GM18517 (cell line): ENCODE results near the gene BORCS5.
"Not testable (repeated sequence)": the region's sequence is repeated elsewhere in the genome, so short reads cannot be mapped to it uniquely, and the experiment has no call there.

Experiments
- ATAC-seq: cut with Tn5 transposase; IDR thresholded peaks from one replicate; pipeline ENCODE4 v1.9.1; 2021; ENCODE audit warnings: mild to moderate bottlenecking, moderate library complexity; ENCODE audit not compliant: unreplicated experiment

The BORCS5 gene

GRCh38 chr12:12356896-12357718, at the start of gene BORCS5:
Gene BORCS5, plus strand, starts transcription at chr12:12357078. Its CDS starts 374 bp downstream, at chr12:12357452.
- peak; percentile 88 for ATAC-seq

GRCh38 chr12:12310695-12311094, 46.2 kb upstream of the BORCS5 start:
- not testable (repeated sequence) for ATAC-seq

GRCh38 chr12:12315838-12316237, 41.0 kb upstream of the BORCS5 start:
- ATAC-seq: no peak

- ATAC-seq: no peak
Observed at GRCh38 chr12:12319451-12320183, 37.3 kb upstream of the BORCS5 start.

DNA sequence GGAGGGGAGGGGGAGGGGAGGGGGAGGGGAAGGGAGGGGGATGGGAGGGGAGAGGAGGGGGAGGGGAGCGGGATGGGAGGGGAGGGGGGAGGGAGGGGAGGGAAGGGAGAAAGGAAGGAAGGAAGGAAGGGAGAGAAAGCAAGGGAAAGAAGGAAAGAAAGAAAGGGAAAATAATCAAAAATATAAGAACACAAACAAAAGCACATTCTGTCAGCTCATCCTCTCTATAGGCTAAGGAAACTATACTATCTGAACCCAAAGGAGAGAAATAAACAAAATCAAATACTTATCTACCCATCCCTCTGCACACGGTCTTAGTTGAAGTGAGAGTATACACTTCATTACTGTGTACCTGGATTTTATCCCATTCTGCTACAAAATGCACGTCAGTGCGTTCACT, 33.8 kb upstream of the BORCS5 start:
- ATAC-seq: no peak

DNA sequence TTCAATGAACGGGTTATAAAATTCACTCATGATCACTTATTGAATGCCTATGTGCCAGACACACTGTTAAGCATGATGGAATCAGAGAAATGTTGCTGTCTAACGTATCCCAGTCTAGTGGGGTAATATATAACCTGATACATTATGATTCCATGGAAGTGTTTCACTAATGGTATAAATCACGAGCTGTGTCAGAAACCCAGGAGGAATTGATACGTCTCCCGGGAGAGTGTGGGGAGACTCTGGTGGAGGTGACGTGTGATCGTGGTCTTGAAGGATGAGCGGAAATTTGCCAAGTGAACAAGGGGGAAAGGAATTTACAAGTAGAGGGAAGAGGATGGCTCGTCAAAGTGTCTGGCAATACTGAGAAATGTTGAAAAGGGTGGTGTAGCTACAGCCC, 33.3 kb upstream of the BORCS5 start:
- ATAC-seq: no peak

- no peak for ATAC-seq
Observed at GRCh38 chr12:12326262-12326661, 30.6 kb upstream of the BORCS5 start.

DNA sequence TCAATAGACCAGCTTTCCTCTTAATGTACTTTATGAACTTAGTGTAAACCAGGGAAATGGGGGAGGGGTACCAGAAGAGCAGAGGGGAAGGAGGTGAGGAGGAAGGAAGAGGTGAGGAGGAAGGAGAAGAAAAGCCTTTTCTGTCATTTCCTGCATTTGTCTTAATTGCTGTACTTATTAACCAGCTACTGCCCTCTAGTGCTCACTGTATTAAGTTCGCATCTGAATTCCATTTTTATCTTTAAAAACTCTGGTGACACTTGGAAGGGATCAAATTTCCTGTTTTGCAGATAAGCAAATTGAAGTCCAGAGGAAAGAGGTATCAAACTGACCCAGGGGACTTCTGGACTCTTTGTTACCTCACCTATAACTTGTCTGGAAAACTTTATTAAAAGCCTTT, 29.1 kb upstream of the BORCS5 start:
- ATAC-seq: no peak

GRCh38 chr12:12331244-12331771, 25.6 kb upstream of the BORCS5 start:
- ATAC-seq: no peak

- no peak for ATAC-seq
Observed at GRCh38 chr12:12331896-12332295, 25.0 kb upstream of the BORCS5 start.

DNA sequence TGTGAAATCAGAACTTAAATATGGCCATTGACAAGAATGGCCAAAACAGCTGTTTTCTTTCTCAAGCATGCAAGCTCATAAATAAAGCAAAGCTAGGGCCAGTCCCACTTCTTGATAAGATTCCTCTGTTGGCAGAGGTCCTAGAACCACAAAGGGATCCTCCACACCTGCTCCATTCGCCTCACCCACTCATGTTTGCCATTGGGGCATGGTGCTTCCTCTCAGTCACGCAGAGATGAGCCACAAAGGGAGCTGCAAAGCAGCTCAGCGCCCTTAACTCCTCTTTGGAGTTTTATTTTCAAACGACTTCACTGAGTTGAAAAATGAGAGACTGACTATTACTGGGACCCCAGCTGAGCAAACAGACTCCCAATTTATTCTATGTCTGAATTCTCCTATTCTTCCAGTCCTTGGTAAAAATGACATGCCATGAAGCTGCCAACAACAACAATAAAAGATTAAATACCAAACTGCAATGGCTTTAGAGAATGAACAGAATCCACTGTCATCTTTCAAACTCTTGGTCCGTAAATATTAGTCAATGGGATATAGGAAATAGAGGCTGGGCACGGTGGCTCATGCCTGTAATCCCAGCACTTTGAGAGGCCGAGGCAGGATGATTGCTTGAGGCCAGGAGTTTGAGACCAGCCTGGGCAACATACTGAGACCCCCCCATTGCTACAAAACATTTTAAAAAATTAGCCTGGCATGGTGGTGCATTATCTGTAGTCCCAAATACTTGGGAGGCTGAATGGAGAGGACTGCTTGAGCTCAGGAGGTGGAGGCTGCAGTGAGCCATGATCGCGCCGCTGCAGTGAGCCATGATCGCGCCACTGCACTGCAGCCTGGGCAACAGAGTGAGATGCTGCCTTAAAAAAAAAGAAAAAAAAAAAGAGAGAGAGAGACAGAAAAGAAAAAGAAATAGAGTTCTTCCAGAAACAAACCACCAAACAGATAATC, 23.2 kb upstream of the BORCS5 start:
- ATAC-seq: no peak

DNA sequence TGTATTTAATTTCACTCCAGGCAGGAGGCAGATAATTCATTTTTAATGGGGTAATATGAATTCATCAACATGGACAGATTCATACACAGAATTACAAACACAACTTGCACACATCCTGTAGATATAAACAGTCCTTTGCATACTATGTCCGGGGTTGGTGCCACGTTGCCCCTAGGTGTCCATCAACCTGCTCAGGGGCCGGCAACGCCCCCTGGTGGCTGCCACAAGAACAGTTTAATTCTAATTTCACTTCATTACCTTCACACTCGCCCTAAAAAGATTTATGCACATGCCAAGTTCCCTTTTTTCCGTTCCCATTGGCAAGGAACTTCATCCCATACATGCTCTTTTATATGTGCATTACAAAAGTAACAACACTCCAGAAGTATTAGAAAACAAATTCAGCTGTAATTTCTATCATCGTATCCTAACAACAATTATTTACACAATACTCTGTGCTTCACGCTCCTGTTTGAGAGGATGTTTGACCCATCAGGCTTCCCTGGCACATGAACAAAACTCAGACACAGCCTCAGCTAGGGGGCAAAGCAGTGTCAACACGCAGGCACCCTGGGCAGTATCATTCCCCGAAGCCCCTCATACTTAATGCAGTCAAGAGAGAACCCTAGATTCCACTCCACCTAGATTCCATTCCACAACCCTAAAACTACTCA, 22.4 kb upstream of the BORCS5 start:
- ATAC-seq: peak; percentile 60

- peak; percentile 51 for ATAC-seq
Observed at GRCh38 chr12:12336049-12336411, 20.8 kb upstream of the BORCS5 start.

GRCh38 chr12:12336511-12336910, 20.4 kb upstream of the BORCS5 start:
- no peak for ATAC-seq

DNA sequence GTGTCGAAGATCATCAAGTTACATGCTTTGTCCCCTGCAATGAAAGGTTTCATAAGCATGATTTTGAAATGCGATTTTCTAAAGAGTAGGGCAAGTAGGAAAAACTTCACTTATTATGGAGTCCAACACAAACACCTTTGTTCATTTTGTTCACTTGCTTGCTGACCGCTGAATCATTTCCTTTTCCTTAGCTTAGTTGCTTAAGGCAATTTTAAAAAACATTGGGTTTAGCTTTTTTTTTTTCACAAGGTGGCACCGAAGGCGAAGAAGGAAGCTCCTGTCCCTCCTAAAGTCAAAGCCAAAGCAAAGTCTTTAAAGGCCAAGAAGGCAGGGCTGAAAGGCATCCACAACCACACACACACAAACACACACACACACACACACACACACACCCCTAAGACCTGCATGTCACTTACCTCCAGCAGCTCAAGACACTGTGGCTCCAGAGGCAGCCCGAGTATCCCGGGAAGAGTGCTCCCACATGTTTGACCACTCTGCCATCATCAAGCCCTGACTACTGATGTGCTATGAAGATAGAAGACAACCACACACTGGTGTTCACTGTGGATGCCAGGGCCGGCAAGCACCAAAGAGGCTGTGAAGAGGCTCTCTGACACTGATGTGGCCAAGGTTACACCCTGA, 18.2 kb upstream of the BORCS5 start:
- ATAC-seq: no peak

DNA sequence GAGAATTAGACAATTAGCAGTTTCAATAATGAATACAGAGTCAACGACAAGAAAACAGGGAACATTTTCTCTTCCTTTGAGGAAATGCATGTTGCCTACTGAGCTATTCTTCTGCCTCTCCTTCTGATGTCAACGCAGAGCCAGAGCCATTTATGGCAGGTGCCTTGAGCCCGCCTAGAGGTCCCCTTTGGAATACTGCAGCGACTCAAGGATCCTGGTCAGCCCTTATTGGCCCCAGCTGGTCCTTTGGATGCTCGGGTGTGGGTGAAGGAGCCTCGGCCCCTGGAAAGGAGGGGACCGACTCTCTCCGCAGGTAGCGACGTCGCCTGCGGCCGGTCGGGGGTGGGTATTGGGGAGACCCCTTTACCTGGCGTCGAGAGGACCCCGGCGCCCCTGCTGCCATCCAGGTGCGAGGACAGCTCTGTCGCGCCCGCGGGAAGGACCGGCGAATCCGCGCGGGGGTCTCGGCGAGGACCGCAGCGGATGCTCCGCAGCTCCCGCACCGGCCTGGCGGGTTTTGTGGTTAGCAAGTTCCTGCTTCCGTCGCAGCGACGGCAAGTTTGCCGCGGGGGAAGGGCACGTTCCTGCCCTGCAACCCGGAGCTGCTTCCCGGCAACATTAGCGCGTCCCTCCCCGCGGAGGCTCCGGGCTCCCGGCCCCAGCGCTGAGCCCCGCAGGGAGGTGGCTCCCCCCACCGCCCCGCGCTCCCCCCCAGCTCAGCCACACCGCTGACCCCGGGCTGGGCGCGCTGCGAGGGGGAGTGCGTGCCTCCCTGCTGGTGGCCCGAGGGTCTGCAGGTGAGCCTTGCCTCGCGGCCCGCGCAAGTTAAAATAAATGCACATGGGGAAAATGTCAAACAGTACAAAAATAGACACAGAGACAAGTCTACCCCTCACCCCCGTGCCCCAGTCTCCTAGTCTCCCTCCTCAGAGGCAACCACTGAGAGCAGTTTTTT, 6.9 kb upstream of the BORCS5 start, which contains the start of gene MANSC1:
TSS of gene MANSC1 (minus strand) at position 532 of the 955 bp plus-strand sequence. CDS start 6,928 bp downstream, outside the sequence.
- ATAC-seq: no peak

DNA sequence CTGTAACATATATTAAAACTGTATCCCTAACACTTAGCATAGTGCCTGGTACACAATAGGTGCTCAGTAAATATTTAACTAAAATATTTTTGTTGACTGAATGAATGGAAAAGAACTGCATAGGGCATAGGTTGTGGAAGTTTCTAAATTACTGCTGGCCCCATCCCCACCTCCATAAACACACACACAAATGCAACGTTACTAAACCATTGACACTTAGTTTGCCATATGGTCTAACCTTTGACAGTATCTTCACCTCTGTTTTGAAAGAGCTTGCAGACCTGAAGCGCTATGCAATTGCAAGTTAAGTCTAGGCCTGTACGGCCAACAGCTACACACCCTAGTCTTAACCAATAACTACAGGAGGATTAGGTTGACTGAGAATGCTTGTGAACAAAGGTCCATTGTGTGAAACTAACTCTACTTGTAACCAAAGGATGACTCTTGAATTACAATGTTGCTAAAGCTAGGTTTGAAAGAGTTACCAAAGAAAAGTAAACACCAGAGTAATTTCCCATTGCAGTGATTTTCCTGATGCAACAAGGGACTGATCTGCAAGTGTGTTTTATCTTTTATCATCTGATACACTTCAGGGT, 5.9 kb upstream of the BORCS5 start:
- ATAC-seq: no peak
